Measurements from ENCODE around the gene TBCD.

Gene TBCD

GRCh38 chr17:82791532-82791931 lies 39.7 kb downstream of the TBCD start:
- no peak for DNase-seq (ENCODE audit: low read depth)

GRCh38 chr17:82793974-82794630 lies 42.2 kb downstream of the TBCD start:
- no peak for DNase-seq (ENCODE audit: low read depth)

GRCh38 chr17:82794781-82795482 lies 43.1 kb downstream of the TBCD start:
- DNase-seq (ENCODE audit: low read depth): no peak

GRCh38 chr17:82795615-82796014 lies 43.8 kb downstream of the TBCD start:
- no peak for DNase-seq (ENCODE audit: low read depth)

- no peak for DNase-seq (ENCODE audit: low read depth)
These were observed 45.2 kb downstream of the TBCD start for GRCh38 chr17:82797061-82797460.

- no peak for DNase-seq (ENCODE audit: low read depth)
These were observed 46.9 kb downstream of the TBCD start for GRCh38 chr17:82798752-82799151.

- no peak for DNase-seq (ENCODE audit: low read depth)
These were observed 47.7 kb downstream of the TBCD start for GRCh38 chr17:82799591-82799990.

- no peak for DNase-seq (ENCODE audit: low read depth)
These were observed 49.0 kb downstream of the TBCD start for GRCh38 chr17:82800885-82801284.

GRCh38 chr17:82801377-82801970 lies 49.6 kb downstream of the TBCD start:
- DNase-seq (ENCODE audit: low read depth): no peak

GRCh38 chr17:82802075-82802780 lies 50.4 kb downstream of the TBCD start:
- no peak for DNase-seq (ENCODE audit: low read depth)

GRCh38 chr17:82803185-82803584 lies 51.3 kb downstream of the TBCD start:
- DNase-seq (ENCODE audit: low read depth): no peak

- no peak for DNase-seq (ENCODE audit: low read depth)
These were observed 51.7 kb downstream of the TBCD start for GRCh38 chr17:82803606-82804005.

- no peak for DNase-seq (ENCODE audit: low read depth)
These were observed 52.8 kb downstream of the TBCD start for GRCh38 chr17:82804442-82805191.

GRCh38 chr17:82805254-82805653 lies 53.4 kb downstream of the TBCD start:
- no peak for DNase-seq (ENCODE audit: low read depth)

- DNase-seq (ENCODE audit: low read depth): no peak
These were observed 54.0 kb downstream of the TBCD start for GRCh38 chr17:82805823-82806222.

- no peak for DNase-seq (ENCODE audit: low read depth)
These were observed 54.8 kb downstream of the TBCD start for GRCh38 chr17:82806645-82807044.

- no peak for DNase-seq (ENCODE audit: low read depth)
These were observed 55.2 kb downstream of the TBCD start for GRCh38 chr17:82807101-82807500.

GRCh38 chr17:82807562-82807961 lies 55.7 kb downstream of the TBCD start:
- DNase-seq (ENCODE audit: low read depth): no peak

- DNase-seq (ENCODE audit: low read depth): no peak
These were observed 56.1 kb downstream of the TBCD start for GRCh38 chr17:82808006-82808405.

GRCh38 chr17:82808921-82809905 lies 57.3 kb downstream of the TBCD start:
- DNase-seq (ENCODE audit: low read depth): no peak

All from GM04503 (cell line).